Upper lobe of left lung (tissue), 6 donors: Measurements from ENCODE around the gene SLC36A4. TPM values are rescaled to one million over a fixed set of nuclear protein-coding genes. Genes with fewer than 3 reads are reported as not detected.
"Not testable (repeated sequence)": the region's sequence is repeated elsewhere in the genome, so short reads cannot be mapped to it uniquely, and the experiment has no call there.

Experiments used
- ATAC-seq, 2 donors: fragments of 200-7000 bp; cut with Tn5 transposase; one replicate each; pipeline ENCODE4 v1.9.1; 2022; ENCODE audit warnings: mild to moderate bottlenecking in 2 of 2, moderate library complexity in 2 of 2; ENCODE audit not compliant: low FRiP score in 2 of 2
- DNase-seq, 2 donors: peaks; one replicate each; pipeline ENCODE4 v3.0.0-alpha.2; 2019 to 2020
- H3K27ac ChIP-seq, 4 donors: fragments of 200-600 bp; sonication (generic); one replicate each; pipeline ENCODE4 v1.5.1; 2016 to 2019
- H3K27me3 ChIP-seq, 4 donors: fragments of 200-600 bp; sonication (generic); one replicate each; pipeline ENCODE4 v1.5.1; 2017 to 2019
- H3K36me3 ChIP-seq, 4 donors: fragments of 200-600 bp; sonication (generic); one replicate each; pipeline ENCODE4 v1.5.1; 2016 to 2019
- H3K4me1 ChIP-seq, 4 donors: fragments of 200-600 bp; sonication (generic); one replicate each; pipeline ENCODE4 v1.5.1; 2018 to 2019
- H3K4me3 ChIP-seq, 4 donors: fragments of 200-600 bp; sonication (generic); one replicate each; pipeline ENCODE4 v1.5.1; 2017 to 2019; ENCODE audit warnings: mild to moderate bottlenecking in 2 of 4, moderate library complexity in 1 of 4
- H3K9me3 ChIP-seq, 4 donors: fragments of 200-600 bp; sonication (generic); one replicate each; pipeline ENCODE4 v1.5.1; 2018 to 2019
- CTCF ChIP-seq, 6 experiments: fragments of 450-650 bp in 4 of 6; fragments of 200-600 bp in 2 of 6; sonication (generic) in 2 of 6; IDR thresholded peaks; one replicate each; pipeline ENCODE4 v1.5.1; 2016 to 2019; ENCODE audit warnings: antibody characterized with exemption in 6 of 6
- EP300 ChIP-seq, 4 donors: sonication (generic); formaldehyde crosslinking; IDR thresholded peaks; one replicate each; pipeline ENCODE4 v1.5.1; 2017; ENCODE audit warnings: antibody characterized with exemption in 4 of 4, control low read depth in 2 of 4
- POLR2A ChIP-seq, 4 donors: fragments of 450-650 bp; IDR thresholded peaks; one replicate each; pipeline ENCODE4 v1.5.1; 2016 to 2017; ENCODE audit warnings: antibody characterized with exemption in 4 of 4, mild to moderate bottlenecking in 2 of 4
- POLR2AphosphoS5 ChIP-seq, 2 donors: sonication (generic); formaldehyde crosslinking; IDR thresholded peaks; one replicate each; pipeline ENCODE4 v1.5.1; 2017; ENCODE audit warnings: antibody characterized with exemption in 2 of 2
- WGBS, 2 donors: methylation state at CpG; one replicate each; pipeline ENCODE4 v1.1.5; 2017 to 2018; 5-methylcytosine and 5-hydroxymethylcytosine counted together
- total RNA-seq, 6 donors: library from RNA; depleted of rRNA in 4 of 6; stranded (reverse); fragments of >200 nt in 4 of 6; gene quantifications; one replicate each; pipeline versions ENCODE4 v1.1.0 to v1.2.1, GENCODE V29; 2016 to 2021
- donor health status: DM: no; HTN: no; CAD: no; lungs with moderate emphysema.
- donor health status: DM: no; HTN: yes; CAD: no; lungs with severe emphysema.

Gene SLC36A4
- total RNA-seq, 6 donors from 2014 or later: 11.4 to 37.9 (median 16.7) TPM

- no peak for ATAC-seq
- H3K27me3 ChIP-seq: no peaks in the 10 kb centered on the region
- no peak for TF ChIP-seq EP300 (IDR thresholded peaks at IDR 0.05)
- no peak for TF ChIP-seq POLR2AphosphoS5 (IDR thresholded peaks at IDR 0.05)
Measured at GRCh38 chr11:93192163-93192562, 5.6 kb downstream of the SLC36A4 start.

GRCh38 chr11:93189462-93189861 is 8.3 kb downstream of the SLC36A4 start:
- H3K27ac ChIP-seq: no peak overlapping the region
- H3K4me3 ChIP-seq: no peak overlapping the region
- WGBS, 2 donors: 100% methylated on average over 1 of the region's 1 CpG
- peaks cover 0 to 9% (median 4%) of the 10 kb centered on the region in 4 donors for H3K9me3 ChIP-seq
- ATAC-seq: no peak
- peaks cover 0 to under 1% (median under 1%) of the 10 kb centered on the region in 4 donors for H3K36me3 ChIP-seq
- no peaks in the 10 kb centered on the region for H3K27me3 ChIP-seq
- no peaks in the 10 kb centered on the region for H3K4me1 ChIP-seq
- no peak for DNase-seq
- TF ChIP-seq CTCF (IDR thresholded peaks at IDR 0.05): no peak

More at GRCh38 chr11:93192163-93192562, 5.6 kb downstream of the SLC36A4 start:
- Histone ChIP-seq H3K4me1 (peaks cover 0 to 7% (median 5%) of the 10 kb centered on the region in 4 donors), H3K27ac (no peak overlapping the region), H3K36me3 (no peaks in the 10 kb centered on the region), H3K9me3 (peaks cover 0 to 7% (median 4%) of the 10 kb centered on the region in 4 donors), H3K4me3 (no peak overlapping the region)
- DNase-seq: no peak
- 90 to 91% methylated on average over 5 of the region's 5 CpGs for WGBS, 2 donors

GRCh38 chr11:93188726-93189125 is 9.1 kb downstream of the SLC36A4 start:
- no peak overlapping the region for H3K4me3 ChIP-seq
- no peaks in the 10 kb centered on the region for H3K27me3 ChIP-seq
- TF ChIP-seq POLR2A (IDR thresholded peaks at IDR 0.05) (no peak), CTCF (IDR thresholded peaks at IDR 0.05) (no peak)
- DNase-seq: no peak
- H3K4me1 ChIP-seq: no peaks in the 10 kb centered on the region
- no peak for ATAC-seq
- peaks cover 0 to 9% (median 4%) of the 10 kb centered on the region in 4 donors for H3K9me3 ChIP-seq
- no peak overlapping the region for H3K27ac ChIP-seq
- peaks cover 0 to 8% (median 6%) of the 10 kb centered on the region in 4 donors for H3K36me3 ChIP-seq

- ATAC-seq: no peak
- H3K4me3 ChIP-seq: no peak overlapping the region
- H3K27ac ChIP-seq: no peak overlapping the region
- H3K9me3 ChIP-seq: peaks cover 0 to 9% (median 4%) of the 10 kb centered on the region in 4 donors
- peaks cover 0 to 13% (median 6%) of the 10 kb centered on the region in 4 donors for H3K36me3 ChIP-seq
- H3K4me1 ChIP-seq: no peaks in the 10 kb centered on the region
- no peak for DNase-seq
- H3K27me3 ChIP-seq: no peaks in the 10 kb centered on the region
- TF ChIP-seq CTCF (IDR thresholded peaks at IDR 0.05): no peak
- TF ChIP-seq POLR2A (IDR thresholded peaks at IDR 0.05): no peak
- no peak for TF ChIP-seq POLR2AphosphoS5 (IDR thresholded peaks at IDR 0.05)
- no peak for TF ChIP-seq EP300 (IDR thresholded peaks at IDR 0.05)
Measured at GRCh38 chr11:93187290-93187689, 10.5 kb downstream of the SLC36A4 start.

GRCh38 chr11:93177891-93178290 is 19.9 kb downstream of the SLC36A4 start:
- not testable (repeated sequence) for H3K27ac ChIP-seq, ATAC-seq, H3K9me3 ChIP-seq, H3K4me1 ChIP-seq, H3K4me3 ChIP-seq, H3K27me3 ChIP-seq
- peak in 1 of 2 donors; percentile 41 for DNase-seq
- H3K36me3 ChIP-seq: peaks cover 8 to 30% (median 15%) of the 10 kb centered on the region in 4 donors
- 90 to 100% methylated on average over 2 to 10 of the region's 13 CpGs for WGBS, 2 donors

- Histone ChIP-seq H3K27me3 (no peaks in the 10 kb centered on the region), H3K4me3 (no peak overlapping the region), H3K9me3 (no peaks in the 10 kb centered on the region), H3K36me3 (peaks cover 0 to 8% (median 3%) of the 10 kb centered on the region in 4 donors), H3K27ac (no peak overlapping the region), H3K4me1 (no peaks in the 10 kb centered on the region)
- WGBS, 2 donors: 66 to 69% methylated on average over 2 of the region's 2 CpGs
- ATAC-seq (no peak), DNase-seq (no peak)
- TF ChIP-seq EP300 (IDR thresholded peaks at IDR 0.05) (no peak), POLR2A (IDR thresholded peaks at IDR 0.05) (no peak)
Measured at GRCh38 chr11:93169950-93170561, 27.7 kb downstream of the SLC36A4 start.
